Stimulated activated naive CD4-positive, alpha-beta T cell treated with Interleukin-2 at 50 U/mL for 16 hours (primary cell): Measurements from ENCODE around the gene AATK.

Experiments used
- DNase-seq: peaks from one replicate; lab custom pipeline; 2025; lab: John Stamatoyannopoulos, UW

The AATK gene

DNA sequence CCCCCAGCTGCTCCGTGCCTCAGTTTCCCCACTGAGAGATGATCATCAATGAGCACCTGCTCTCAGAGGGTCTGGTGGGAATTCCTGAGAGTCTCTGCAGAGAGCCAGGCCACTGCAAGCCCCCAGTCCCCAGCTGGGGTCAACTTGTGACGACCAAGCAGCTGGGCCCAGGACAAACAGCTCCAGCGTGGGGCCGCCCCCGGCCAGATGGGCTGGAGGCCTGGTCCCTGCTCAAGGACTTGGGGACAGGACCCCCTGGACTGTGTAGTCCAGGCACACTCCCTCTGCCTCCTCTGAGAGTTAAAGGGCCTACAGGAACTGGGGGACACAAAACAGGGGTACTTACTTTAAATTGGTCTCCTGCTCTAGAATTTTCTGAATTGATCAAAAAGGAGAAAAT lies 16.6 kb upstream of the AATK start:
- no peak for DNase-seq

DNA sequence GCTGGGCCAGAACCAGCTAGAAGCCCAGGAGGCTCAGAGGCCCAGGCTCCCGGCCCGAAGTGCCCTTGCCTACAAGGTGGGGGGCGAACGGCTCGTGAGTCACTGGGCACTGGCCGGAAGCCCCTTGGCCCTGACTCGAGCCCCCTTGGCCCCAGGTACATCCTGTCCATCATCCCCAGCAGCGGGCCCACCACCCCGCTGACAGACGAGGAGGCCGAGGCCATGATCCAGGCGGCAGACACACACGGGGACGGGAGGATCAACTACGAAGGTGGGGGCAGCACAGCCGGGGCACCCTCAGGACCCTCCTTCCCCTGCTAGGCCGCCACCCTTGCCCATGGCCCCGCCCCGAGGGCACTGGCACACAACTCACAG lies 15.8 kb upstream of the AATK start:
- DNase-seq, result no peak

DNA sequence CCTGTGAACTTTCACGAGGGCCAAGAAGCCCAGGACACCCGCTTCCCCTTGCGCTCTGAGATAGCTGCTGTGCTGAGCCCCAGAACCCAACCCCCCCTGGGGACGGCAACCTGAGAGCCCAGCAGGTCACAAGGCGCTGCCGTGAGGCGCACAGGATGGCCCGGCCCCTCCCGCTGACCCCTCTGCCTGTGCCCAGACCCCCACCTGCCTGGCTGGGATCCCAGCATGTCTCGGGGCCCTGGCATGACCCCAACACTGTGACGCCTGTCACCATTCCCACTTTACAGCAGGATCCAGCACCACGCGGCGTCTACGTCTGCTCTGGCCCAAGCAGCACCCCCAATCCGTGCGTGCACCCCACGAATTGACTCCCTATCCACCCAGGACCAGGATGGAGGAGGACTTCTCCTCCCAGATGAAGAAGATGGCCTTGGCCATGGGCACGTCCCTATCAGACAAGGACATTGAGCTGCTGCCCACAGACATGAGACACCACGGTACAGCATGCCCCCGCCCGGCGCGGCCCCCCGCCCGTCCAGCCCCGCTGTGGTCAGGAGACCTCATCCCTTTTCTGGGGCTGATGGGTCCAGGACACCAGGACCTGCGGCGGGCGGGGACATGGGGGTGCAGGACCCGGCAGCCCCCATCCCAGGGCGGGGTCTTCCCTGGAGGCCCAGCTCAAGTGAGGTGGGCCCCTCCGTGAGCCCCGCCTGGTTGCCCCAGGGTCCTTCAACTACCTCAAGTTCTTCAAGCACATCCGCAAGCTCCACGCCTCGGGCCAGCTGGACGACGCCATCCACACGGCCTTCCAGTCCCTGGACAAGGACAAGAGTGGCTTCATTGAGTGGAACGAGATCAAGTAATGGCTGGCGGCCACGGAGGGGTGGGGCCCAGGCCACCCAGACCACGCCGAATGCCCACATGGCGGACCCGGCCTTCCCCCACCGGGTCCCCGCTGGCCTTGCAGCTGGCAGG lies 15.1 kb upstream of the AATK start:
- DNase-seq, result no peak

DNA sequence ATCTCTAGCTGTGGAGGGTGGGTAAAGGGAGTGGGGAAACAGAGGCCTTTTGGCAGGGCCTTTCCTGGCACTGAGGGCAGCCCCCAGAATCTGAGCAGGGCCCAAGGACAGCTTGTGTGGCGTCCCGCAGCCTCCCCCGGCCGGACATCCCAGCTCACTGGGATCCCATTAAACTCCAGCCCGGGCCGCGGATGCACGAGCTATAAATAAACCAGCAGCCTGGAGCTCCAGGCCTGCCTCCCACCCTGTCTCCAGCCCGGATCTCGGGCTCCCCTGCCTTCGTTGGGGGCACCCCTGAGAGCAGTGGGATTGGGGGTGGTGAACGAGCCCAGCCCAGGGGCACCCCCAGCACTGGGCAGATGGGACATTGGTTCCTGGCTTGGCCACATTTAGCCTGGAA lies 13.8 kb upstream of the AATK start:
- DNase-seq, result no peak

DNA sequence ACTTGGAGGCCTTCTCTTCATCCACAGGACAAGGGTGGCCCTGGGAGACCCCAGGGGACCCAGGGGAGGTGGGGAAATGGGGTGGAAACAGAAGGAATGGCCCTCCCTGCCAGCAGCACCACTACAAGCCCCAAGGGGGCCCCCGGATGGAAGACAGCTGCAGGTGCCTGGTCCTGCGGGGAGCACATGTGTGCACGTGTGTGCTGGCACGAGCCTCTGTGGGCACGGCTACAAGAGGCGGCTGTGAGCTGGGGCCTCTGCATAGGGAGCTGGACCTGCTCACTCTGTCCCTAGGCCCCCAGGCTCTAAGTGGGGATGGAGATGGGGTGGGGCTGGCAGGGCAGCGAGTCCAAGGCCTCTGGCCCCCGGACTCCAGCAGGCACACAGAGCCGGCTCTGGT lies 13.2 kb upstream of the AATK start:
- no peak for DNase-seq

DNA sequence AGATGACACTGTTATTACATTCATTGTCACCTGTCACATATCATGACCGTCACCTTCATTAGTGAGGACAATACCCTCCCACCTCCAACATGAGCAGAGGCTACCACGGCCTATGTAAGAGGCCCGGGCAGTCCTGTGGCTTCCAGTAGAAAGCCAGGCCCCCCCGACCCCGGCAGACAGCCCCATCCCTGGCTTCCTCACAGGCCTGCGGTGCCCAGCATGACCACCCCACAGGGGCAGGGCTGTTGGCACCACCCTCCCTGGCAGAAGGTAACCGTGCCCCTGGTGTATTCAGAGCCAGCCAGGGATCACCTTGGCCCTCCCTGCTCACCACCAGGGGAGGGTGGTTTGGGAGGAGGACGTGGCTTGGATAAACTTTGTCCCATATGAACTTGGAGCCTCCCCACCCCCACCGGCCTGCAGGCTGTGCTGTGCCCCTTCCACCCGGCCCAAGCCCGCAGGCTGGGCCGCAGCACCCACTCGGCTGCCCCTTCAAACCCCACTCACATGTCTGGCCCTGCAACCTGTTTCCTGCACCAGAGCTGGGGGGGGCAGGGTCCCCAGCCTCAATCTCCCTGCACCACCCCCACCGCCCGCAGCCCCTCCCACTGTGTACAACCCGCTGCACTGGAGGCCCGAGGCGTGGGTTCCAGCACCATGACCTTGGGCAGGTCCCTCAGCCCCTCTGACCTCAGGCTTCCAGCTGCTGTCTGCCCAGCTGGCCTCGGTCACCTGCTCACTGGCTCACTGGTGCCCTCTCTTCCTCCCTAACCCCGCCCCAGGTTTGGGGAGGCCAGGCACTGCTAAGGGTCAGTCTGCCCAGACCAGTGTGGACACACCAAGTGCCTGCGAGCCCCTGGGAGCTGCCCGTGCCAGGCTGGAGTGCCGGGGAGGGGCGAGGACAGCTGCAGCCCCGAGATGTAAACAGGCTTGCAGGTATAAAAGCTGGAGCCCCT lies 12.4 kb upstream of the AATK start:
- no peak for DNase-seq

DNA sequence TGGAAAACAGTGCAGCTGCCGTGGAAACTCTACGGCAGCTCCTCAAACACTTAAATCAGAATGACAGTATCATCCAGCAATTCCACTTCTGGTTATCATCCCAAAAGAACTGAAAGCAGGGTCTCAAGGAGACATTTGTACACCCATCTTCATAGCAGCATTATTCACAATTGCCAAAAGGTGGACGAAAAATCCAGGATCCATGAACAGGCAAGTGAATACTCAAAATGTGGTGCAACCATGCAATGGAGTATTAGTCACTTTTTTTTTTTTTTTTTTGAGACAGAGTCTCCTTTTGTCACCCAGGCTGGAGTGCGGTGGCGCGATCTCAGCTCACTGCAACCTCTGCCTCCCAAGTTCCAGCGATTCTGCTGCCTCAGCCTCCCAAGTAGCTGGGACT lies 10.6 kb upstream of the AATK start:
- DNase-seq, result no peak

DNA sequence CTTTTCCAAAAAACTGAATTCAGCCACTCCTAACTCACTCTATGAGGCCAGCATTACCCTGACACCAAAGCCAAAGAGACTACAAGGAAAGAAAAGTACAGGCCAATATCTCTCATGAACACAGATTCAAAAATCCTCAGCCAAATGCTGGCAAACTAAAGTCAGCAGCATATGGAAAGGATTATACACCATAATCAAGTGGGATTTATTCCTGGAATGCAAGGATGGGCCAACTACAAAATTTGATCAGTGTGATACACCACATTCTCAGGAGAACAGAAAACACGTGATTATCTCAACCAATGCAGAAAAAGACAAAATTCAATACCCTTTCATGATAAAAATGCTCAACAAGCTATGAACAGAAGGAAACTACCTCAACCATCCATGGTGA lies 7.7 kb upstream of the AATK start:
- no peak for DNase-seq

DNA sequence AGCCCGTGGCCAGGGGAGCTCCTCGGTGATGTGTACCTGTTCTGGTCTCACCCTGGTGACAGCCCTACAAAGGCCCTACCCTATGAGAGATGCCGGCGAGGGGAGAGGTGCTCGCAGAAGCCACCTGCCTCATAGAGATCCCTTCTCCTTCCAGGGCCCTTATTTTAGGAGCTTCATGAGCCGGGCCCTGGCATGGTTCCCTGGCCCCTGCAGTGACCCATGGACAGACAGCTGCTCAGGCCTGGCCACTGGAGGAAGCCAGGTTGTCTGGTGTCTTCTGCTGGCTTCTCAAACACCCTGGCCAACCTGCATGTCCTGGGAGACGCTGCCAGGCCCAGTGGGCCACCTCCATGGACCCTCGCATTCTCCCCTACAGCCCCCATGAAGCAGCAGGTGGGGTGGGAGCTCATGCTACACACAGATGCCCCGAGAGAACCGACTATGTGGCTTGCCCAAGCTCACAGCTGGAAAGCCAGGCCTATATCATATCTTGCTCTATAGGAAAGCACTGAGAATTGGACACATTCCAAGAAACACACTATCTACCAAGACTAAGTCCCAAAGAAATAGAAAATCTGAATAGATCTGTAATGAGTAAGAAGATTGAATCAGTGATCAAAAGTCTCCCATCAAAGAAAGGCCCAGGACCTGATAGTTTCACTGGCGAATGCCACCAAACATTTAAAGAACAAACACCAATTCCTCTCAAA lies 7.2 kb upstream of the AATK start:
- no peak for DNase-seq

DNA sequence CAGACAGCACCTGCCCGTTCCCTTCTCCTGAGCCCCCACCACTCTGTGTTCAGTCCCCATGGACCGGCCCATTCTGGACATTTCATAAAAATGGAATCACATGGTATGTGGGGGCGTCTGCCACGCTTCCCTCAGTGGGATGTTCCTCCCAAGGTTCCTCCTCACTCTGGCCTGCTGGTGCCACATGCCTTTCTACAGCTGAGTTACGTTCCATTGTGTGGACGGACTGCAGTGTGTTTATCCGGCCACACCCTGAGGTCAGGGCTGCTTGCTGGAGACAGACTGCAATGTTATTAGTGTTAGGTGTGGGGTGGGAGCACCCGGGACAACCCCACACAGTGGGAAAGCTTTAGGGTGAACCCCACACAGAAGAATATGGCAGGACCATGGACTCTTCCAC lies 5.9 kb upstream of the AATK start:
- no peak for DNase-seq

DNA sequence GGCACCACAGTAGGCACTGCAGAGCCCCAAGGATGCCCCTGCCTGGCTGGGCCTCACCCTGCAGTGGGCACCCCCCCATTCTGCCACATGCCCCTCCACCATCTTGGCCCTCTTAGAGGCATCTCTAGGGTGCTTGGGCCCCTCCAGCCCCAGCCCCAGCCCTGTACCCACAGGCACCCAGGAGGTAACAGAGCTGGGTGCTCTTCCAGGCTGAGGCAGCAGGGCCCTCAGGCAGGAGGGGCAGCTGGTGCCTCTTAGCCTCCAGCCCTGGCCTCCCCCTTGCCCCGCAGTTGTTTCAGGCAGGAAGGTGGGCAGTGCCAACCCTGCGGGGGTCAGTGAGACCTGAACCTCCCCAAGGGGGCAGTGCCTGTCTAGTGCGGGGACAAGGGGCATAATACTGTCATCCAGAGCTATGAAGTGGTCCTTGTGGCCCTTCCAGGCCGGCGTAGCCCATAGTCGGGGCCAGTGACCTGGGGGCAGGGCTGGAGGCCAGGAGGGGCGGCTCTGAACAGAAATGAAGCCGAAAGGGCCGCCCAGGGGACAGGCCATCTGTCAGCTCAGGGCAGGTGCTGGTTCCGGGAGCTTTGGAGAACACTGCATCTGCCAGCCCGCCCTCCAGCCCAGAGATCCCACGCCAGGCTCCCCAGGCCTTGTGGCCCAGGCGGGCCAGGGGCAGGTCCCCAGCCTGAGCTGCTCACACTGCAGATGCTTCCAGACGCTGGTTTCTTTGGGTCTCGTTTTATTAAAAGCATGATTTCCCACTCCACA lies 4.9 kb upstream of the AATK start:
- DNase-seq, result no peak

DNA sequence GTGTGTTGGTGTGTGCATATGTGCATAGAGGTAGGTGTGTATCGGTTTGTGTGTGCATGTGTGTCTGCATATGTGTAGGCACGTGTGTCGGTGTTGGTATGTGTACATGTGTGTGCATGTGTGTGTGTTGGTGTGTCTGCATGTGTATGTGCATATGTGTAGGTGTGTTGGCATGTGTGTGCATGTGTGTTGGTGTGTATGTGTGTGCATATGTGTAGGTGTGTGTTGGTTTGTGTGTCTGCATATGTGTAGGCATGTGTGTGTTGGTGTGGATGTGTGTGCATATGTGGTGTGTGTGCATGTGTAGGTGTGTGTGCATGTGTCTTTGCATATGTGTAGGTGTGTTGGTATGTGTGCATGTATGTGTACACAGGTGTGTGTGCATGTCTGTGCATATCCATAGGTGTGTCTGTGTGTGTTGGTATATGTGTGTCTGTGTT lies 3.9 kb upstream of the AATK start:
- no peak for DNase-seq

DNA sequence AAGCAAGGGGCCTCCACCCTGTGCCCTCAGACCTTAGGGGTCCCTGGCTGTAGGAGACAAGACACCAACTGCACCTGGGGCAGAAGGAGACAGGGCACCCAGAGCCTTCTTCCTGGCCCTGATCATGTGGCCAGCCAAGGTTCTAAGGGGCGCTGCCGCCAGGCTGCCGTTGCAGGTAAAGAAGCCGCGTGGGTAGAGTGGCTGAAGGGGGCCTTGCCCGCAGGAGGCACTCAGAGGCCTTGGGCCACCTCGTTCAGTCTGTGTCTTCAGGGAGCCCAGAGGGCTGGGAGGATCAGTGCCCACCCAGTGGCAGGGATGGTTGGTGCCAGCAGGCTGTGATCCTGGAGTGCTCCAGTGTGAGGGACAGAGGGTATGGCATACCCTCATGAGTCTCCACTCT lies 1.6 kb upstream of the AATK start:
- no peak for DNase-seq

DNA sequence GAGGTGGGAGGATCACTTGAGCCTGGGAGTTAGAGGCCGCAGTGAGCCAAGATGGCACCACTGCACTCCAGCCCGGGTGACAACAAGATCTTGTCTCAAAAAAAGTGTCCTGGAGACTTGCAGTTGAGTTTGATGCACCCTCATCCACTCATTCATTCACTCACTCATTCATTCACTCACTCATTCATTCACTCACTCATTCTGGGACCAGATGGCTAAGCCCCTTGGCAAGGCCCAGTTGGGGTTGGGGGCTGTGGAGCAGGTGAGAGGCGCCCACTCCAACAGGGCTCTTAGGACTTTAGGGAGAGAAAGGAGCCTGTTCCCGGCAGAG lies 1.1 kb upstream of the AATK start:
- no peak for DNase-seq

DNA sequence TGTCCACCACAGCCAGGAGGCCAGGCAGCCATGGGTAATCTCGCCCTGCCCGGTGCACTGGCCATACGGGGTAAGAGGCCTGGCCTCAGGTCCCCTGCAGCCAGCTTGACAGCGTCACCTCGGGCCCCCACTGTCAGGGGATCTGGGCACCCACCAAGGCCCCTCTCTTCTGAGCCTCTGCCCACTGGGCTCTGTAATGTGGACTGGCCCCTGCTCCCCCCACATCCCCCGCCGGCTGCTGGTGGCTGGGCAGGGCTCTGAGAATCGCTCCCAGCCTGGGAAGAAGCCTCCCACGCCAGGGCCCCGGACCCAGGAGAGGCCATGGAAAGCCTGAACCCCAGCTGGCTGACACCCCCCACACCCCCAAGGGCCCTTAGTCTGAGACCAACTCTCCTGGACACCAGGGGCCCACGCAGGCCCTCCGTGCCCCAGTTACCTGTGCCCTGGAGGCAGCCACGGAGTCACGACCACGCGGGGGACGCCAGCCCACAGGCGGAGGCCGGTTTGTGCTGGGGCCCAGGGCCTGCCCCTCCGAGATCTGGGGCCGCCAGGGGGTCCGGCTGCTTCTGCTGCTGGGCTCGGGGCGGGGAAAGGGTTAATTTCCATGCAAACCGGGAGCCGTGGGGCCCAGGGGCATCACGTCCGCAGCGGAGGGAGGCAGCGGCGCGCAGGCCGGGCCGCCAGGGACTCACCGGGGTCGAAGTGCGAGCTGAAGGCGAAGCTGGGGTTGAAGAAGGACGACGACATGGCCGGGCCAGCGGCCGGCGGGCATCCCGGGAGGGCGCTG lies 582 bp downstream of the AATK start, which contains the start of gene PVALEF:
Gene PVALEF, plus strand, starts transcription at position 262 of the 787 bp plus-strand sequence. CDS start 15,720 bp downstream, outside the sequence.
- no peak for DNase-seq

DNA sequence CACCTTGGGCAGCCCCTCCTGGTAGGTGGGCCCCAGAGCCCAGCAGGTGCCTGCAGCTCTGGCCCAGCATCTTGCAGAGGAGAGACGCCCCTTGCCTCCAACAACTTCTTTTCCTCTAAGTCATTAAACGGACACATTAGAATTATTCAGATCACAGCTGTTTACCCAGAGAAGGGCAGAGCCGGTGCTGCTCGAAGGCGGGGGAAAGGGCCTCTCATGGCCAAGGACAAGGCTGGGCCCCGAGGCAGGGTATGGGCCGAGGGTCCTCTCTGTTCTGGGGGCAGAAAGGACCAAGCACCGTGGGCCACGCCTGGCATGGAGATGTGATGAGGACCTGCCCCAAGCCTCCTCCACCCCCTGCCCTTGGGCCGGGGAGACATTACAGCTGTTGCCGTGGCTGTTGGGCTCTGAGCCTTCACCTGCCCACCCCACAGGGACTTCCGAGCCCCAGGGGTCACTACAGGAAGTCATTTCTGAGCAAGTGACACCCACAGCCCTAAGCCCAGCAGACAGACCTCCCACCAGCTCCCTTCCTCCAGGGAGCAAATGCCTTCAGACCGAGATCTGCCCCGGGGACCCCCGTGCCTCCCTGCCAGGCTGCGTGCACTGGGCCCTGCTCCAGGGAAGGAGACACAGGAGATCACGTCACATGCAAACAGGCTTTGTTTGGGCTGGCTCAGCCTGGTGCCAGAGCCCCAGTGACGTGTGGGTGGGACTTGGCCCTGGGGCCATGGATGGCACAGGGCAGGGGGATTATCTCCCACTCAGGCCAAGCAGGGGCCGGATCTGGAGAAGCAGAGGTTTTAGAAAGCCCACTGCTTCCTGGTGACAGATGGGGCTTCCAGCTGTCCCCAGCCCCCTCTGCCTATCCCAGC lies 1.4 kb downstream of the AATK start:
- no peak for DNase-seq

DNA sequence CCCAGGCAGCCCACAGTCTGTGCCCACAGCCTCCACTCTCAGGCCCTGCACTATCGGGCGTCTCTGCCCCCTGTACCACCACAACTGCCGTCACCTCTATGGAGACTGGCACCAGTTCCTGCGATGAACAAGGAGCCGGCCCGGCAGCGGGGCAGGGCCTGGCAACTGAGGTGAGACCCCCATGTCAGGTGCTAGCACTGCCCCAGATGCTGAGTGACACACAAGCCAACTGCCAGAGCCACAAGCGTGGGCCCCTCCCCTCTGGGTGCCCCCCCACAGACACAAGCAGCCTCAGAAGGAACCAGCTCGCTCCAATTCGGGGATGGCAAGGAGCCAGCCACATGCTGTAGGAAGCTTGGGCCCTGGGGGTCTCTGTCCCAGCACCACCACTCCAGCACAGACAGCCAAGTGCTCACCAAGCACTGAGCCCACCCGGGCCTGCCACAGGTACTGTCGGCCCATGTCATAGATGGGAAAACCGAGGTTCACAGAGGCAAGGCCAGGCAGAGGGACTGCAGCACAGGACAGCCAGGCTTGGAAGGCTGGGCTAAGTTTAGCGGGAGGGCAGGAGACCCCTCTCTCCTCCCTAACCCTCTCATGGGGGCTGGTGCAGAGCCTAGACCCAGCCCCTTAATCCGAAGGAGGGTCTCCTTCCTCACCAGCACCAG lies 2.2 kb downstream of the AATK start:
- DNase-seq, result no peak

DNA sequence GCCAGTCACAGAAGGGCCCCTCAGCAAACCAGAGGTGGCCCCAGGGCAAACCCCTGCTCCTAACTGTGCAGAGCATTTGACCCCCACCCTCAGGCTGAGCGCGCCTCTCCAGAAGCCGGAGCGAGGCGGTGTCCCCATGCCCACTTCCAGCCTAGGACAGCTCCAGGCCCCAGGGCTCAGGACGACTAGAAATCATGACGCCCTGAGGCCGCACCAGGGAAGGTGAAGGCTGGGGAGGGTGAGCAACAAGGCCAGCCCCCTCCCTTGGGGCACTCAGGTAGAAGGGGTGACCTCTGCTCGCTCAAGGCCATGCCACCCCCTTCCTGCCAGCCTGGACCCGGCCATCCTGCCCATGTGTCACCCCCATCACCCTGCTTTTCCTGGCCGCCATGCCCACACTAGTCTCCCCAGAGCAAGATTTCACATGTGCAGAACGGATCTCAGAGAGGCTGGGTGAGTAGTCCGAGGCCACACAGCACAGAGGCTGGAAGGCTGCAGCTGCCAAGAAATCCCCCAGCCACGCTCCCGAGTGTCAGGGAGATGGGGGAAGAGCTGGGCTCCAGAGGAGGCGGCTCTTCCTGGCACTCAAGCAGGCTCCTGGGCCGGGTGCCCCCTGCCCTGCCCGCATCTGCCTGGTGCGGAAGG lies 2.8 kb downstream of the AATK start:
- no peak for DNase-seq

DNA sequence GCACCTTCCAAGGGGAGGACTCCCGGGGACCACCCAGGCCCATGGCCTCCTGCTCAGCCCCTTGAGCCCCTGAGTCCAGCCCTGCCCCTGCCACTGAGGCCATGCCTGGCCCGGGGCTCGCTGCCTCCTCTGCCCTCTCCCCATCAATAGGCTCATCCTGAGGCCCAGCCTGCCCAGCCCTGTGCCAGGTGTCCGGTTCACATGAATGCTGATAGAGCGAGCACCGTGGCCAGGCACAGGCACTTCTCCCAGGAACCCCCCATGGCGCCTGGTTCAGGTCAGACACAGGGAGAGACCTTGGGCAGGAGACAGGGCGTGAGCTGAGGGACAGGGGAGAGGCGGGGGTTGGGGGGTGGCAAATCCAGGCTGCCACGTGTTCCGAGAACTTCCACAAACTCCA lies 3.5 kb downstream of the AATK start:
- DNase-seq, result no peak
